ENCODE results near the gene CANT1.
A peak's percentile ranks its signal among the peaks of the same experiment; 100 is the strongest.

CANT1 gene

GRCh38 chr17:78993981-78994671, 15.4 kb downstream of the CANT1 start:
- DNase-seq: no peak

DNA sequence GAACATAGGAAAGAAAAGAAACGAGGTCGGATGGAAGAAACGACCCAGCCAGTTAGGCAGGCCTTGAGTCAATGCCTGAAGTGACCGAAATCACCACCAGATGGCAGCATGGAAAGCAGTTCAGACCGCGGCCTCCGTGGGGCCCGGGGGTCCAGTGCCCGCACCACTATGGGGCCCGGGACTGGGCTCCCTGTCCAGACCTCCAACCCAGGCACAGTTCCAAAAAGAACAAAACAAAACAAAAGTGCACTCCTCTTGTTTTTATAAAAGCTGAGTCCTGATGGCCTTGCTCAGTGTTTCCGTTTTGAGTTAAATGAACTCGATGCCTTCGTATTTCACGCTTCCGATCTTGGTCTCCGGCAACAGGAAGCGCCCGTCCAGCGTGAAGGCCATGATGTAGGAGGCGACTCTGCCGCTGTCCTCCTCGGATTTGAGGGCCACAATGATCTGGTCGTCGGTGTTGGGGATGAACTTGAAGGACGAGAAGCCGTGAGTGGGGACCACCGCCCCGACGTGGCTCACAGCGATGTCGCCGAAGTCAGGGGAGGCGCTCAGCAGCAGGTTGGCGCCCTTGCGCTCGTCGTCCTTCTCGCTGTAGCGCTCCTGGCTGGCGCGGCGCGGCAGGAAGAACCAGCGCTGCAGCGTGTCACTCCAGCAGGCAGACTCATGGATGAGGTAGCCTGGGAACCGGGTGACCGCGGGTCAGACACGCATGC, 16.2 kb downstream of the CANT1 start:
- DNase-seq: no peak

DNA sequence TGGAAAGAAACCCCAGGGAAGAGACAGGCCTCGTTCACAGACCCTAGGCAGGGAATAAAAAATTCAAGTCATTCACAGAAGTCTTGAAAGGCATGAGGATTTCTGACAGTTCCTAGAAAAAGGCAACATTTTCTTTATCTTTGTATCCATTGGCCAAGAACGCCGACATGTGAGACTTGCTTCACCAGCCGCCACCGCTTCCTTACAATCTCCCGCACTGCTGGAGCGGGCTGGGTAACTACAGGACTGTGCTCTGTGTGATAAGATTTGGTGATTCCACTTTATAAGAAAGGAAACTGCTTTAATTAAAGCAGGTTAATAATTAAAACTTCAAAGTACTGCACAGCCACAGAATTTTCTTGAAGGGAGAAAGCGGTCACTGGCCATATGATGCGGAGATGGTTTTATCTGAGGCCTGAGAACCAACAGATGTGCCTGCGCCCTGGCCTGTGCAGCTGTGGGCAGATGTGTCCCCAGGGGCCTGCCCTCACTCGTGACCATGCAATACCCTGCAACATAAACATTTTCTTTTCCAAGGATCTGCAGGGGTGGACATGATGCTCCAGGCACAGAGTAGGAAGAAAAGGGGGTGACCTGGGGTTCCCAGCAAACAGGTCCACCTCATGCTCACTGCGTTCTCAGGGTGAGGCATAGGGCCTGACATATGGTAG, 16.9 kb downstream of the CANT1 start:
- no peak for DNase-seq

- DNase-seq: no peak
Observed at GRCh38 chr17:78991906-78992532, 17.5 kb downstream of the CANT1 start.

DNA sequence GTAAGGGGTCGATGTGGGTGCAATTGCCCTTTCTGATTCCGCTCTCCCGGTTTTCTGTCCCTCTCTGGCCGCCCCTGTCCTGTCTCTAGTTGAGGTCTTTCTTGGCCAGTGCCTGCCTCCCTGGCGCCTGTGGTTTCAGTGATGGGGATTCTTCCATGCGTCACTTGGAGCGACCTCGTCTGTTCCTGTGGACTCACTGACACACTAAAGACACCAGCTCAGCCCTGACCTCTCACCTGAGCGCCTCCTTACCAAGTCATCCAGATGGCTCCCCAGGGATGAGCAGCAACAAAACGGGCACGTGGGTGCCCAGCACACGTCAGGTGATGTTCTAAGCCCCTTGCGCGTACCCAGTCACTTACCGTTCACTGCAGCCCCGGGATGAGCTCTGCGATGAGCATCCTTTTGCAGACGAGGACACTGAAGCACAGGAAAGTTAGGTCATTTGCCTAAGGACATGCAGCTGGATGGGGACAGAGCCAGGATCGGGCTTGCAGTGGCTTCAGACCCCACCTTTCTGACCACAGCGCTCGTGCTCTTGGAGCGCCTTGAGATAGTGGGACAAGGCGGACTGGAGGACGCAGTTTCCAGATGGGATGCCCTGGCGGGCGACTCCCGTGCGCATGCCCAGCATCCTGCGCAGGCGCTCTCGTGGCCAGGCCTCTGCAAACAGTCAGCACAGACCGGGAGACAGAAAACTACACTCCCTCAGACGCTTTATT, 18.4 kb downstream of the CANT1 start:
- no peak for DNase-seq

- DNase-seq: no peak
Observed at GRCh38 chr17:78990349-78991016, 19.1 kb downstream of the CANT1 start.

DNA sequence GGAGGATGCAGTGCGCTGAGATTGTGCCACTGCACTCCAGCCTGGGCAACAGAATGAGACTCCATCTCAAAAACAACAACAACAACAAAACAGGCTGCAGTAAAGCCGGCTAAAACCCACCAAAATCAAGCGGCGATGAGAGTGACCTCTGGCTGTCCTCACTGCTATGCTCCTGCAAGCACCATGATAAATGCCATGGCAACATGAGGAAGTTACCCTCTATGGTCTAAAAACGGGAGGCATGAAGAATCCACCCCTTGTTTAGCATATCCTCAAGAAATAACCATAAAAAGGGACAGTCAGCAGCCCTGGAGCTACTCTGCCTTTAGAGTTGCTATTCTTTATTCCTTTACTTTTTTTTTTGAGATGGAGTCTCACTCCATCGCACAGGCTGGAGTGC, 21.4 kb downstream of the CANT1 start:
- DNase-seq: no peak

GRCh38 chr17:78986649-78987328, 22.8 kb downstream of the CANT1 start:
- peak; percentile 35 for DNase-seq

GRCh38 chr17:78986048-78986648, 23.4 kb downstream of the CANT1 start:
- DNase-seq: no peak

- DNase-seq: no peak
Observed at GRCh38 chr17:78985395-78985794, 24.2 kb downstream of the CANT1 start.

- DNase-seq: no peak
Observed at GRCh38 chr17:78981010-78981888, 28.3 kb downstream of the CANT1 start.

- no peak for DNase-seq
Observed at GRCh38 chr17:78980624-78980972, 29.0 kb downstream of the CANT1 start.

DNA sequence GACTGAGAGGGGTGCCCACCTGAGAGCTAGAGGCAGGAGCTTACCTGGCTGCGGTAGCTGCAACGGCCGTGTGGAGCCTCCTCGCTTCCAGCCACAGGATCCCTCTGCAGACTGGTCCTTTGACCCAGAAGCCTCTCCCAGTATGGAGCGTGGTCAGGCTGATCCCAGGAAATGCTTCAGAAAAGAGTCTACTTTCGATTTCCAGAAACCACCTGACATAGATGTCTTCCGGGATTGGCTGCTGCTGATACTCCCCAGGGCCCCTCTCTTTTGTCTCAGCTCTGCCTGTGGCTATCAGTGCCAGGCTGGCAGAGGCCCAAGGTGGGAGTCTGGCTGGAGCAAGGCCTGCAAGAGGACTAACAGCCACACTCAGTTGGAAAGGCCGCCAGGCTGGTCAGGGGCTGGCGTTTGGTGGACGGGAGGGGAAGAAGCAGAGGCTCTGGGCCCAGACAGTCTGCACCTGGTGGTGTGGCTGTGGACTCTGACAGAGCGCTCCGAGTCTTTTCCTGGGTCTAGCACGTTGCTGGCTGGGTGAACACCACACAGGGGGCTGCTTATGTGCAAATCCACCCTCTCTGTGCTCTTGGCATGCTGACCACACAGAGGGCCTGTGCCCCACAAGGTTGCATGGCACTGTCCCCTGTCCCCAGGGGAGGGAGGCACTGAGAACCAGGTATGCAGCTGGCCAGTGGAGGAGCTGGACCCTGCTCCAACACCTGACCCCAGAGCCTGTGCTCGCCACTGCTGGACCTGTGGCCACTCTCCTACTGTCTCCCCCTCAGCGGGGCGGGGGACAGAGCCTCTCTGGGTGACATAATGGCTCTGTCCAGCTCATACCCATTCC, 29.6 kb downstream of the CANT1 start, which contains the start of gene LGALS3BP:
LGALS3BP (minus strand) TSS at position 144 of the 844 bp plus-strand sequence. CDS start 2,732 bp downstream, outside the sequence.
- DNase-seq: peak; percentile 80

DNA sequence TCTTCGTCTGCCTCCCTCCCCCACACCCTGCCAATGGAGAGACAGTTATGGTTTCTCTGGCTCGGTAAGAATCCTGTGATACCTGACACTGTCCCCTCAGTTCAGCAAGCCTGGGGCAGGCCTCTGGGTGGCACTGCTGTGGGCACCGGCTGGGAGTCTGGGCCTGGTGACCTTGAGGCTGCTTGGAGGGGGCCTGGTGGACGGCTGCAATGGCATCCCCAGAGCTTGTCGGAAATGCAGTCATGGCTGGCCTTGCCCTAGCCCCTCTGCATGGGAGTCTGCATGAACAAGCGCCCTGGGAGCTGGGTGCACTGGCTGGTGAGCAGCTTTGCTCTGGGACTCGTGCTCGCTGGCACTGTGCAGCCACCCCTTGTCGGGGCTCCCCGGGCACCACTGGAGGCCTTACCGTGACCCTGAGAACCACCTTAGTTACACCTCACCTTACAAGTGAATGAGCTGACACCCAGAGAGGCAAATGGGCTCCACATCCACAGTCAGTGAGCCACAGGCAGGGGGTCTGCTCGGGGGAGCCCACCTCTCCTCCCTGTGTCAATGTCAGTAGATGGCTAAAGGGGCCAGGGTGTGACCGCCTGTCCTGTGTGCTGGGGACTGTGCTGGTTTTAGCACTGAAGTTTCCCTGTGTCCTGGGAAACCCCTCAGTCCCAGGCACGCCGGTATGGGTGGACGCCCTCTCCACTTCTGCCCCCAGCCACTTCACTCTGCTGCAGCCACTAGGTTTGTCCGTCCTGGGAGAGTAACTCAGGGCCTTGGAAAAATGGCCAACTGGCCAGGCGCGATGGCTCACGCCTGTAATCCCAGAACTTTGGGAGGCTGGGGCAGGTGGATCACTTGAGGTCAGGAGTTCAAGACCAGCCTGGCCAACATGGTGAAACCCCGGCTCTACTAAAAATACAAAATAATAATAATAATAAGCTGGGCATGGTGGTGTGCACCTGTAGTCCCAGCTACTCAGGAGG, 31.3 kb downstream of the CANT1 start:
- DNase-seq: no peak

GRCh38 chr17:78977681-78977943, 32.0 kb downstream of the CANT1 start:
- no peak for DNase-seq

- no peak for DNase-seq
Observed at GRCh38 chr17:78976907-78977680, 32.5 kb downstream of the CANT1 start.
